ENCODE data around the gene EP400.

Gene EP400

DNA sequence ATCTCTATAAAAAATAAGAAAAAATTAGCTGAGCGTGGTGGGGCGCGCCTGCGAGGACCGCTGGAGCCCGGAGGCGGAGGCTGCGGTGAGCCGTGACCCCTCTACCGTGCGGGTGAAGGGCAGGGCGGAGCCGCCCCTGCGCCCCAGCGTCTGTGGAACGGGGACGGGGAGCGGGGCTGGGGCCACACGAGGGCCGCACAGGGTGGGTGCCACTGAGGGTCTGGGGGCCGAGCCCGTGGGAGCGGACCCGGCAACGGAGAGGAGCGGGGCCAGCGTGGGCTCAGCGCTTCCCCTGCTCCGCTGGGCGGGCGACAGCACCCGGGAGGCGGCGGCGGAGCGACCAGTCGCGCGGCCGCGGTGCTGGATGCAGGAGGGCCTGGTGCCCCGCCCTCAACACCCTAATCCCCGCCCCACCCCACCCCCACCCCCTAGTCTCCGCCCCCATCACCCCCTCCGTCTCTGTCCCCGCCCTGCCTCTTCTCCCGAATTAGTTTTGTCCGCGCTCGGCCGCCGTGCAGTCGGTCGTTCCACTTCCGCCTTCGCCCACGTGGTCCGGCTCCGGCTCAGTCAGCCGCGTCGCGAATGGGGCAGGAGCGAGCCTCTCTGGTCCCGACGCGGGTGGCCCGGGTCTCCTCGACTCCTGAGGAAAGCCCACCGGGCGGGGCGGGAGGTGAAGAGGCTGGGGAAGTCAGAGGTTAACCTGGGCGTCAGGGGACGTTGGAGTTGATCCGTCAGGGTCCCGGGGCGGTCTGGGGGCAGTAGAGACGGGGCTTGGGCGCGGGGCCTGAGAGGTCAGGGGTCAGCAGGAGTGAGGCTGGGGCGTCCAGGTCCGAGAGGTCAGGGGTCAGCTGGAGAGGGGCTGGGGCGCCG, 20.8 kb upstream of the EP400 start, which contains the start of gene PUS1:
Gene PUS1, plus strand, starts transcription at position 566 of the 870 bp plus-strand sequence. CDS start 447 bp downstream, outside the sequence.
- in situ Hi-C loops (cut with MboI; ENCODE audit: low pct_unique_long_range_greater_than_20kb, low sequenced_read_pairs, unreplicated experiment): no loop called here
- peak; percentile 99 for DNase-seq (ENCODE audit: low spot score)
- TF ChIP-seq, protein P1, sequence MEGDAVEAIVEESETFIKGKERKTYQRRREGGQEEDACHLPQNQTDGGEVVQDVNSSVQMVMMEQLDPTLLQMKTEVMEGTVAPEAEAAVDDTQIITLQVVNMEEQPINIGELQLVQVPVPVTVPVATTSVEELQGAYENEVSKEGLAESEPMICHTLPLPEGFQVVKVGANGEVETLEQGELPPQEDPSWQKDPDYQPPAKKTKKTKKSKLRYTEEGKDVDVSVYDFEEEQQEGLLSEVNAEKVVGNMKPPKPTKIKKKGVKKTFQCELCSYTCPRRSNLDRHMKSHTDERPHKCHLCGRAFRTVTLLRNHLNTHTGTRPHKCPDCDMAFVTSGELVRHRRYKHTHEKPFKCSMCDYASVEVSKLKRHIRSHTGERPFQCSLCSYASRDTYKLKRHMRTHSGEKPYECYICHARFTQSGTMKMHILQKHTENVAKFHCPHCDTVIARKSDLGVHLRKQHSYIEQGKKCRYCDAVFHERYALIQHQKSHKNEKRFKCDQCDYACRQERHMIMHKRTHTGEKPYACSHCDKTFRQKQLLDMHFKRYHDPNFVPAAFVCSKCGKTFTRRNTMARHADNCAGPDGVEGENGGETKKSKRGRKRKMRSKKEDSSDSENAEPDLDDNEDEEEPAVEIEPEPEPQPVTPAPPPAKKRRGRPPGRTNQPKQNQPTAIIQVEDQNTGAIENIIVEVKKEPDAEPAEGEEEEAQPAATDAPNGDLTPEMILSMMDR (IDR thresholded peaks at IDR 0.05; ENCODE audit: extremely low read depth, insufficient read depth, missing control alignments): no peak

DNA sequence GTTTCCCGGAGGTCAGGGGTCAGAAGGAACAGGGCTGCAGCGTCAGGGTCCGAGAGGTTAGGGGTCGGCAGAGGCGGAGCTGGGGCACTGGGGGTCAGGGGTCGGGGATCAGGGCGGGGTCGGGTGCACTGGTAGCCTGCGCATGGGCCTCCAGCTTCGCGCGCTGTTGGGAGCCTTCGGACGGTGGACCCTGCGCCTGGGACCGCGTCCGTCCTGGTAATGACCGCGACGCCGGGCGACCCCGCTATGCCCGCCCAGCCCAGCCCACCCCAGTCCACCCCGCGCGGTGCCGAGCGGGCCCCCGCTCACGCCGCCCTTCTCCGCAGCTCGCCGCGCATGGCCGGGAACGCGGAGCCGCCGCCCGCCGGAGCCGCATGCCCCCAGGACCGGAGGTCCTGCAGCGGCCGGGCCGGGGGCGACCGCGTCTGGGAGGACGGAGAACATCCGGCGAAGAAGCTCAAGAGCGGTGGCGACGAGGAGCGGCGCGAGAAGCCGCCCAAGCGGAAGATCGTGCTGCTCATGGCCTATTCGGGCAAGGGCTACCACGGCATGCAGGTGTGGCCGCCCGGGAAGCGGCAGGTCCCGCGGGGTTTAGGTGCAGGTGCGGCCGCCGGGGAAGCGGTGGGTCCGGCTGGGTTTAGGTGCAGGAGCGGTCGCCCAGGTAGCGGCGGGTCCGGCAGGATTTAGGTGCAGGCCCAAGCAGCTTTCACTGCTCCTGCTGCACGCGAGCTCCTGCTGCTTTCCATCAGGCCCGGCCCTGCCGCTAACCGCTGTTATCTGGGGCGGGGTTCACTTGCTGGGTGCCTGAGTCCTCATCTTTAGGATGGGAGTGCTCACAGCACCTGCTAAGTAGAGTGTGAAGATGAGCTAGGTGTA, 19.9 kb upstream of the EP400 start:
- TF ChIP-seq, protein P1 (IDR thresholded peaks at IDR 0.05; ENCODE audit: extremely low read depth, insufficient read depth, missing control alignments): no peak
- in situ Hi-C loops (cut with MboI; ENCODE audit: low pct_unique_long_range_greater_than_20kb, low sequenced_read_pairs, unreplicated experiment): no loop called here
- peak; percentile 61 for DNase-seq (ENCODE audit: low spot score)

DNA sequence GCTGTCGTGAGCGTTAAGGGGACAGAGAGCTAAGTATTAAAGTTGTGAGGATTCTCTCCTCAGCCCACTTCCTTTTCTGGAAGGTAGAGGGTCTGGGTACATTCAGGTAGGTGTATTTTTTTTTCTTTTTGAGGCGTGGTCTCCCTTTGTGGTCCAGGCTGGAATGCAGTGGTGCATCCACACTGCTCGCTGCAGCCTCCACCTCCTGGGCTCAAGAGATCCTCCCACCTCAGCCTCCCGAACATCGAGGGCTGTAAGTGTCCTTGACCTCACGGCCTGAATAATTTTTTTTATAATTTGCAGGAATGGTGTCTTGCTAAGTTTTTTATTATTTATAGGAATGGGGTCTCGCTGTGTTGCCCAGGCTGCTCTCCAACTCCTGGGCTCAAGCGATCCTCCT, 19.2 kb upstream of the EP400 start:
- in situ Hi-C loops (cut with MboI; ENCODE audit: low pct_unique_long_range_greater_than_20kb, low sequenced_read_pairs, unreplicated experiment): no loop called here
- TF ChIP-seq, protein P1 (IDR thresholded peaks at IDR 0.05; ENCODE audit: extremely low read depth, insufficient read depth, missing control alignments): no peak

DNA sequence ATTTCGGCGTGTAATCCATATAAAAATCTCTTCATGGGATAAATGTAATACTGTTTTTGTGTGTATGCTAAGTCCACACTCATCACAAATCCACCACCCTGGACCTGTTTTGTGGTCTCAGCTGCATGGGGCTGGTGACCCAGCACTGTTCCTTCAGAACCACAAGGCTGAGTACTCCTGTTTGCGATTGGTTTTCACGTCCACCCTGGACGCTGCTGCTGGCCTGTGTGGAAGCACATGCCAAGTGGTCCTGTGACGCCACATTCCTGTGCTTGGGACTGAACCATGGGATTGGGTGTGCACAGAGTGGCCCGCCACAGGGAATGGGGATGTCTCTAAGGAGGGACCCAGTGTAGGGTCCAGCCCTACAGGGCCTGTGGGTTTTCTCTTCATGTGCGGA, 16.4 kb upstream of the EP400 start:
- DNase-seq (ENCODE audit: low spot score): no peak
- TF ChIP-seq, protein P1 (IDR thresholded peaks at IDR 0.05; ENCODE audit: extremely low read depth, insufficient read depth, missing control alignments): no peak
- in situ Hi-C loops (cut with MboI; ENCODE audit: low pct_unique_long_range_greater_than_20kb, low sequenced_read_pairs, unreplicated experiment): no loop called here

More for the DNA sequence above, 19.2 kb upstream of the EP400 start:
- DNase-seq (ENCODE audit: low spot score): no peak

DNA sequence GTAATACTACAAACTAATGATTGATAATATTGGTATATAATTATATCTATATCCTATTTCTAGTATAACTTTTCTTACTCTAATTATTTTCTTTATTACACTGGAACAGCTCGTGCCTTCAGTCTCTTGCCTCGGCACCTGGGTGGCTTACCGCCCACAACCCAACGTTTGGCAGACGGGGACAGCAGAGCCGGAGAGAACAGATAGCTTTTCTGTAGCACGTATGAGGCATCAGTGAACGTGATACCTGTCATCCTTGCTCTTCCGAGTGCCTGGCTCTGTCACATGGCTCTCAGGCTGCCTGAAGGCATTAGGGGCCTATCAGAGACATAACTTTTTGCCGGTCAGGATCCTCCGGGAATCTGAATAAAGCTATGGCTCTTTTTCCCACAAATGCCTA, 15.2 kb upstream of the EP400 start:
- in situ Hi-C loops (cut with MboI; ENCODE audit: low pct_unique_long_range_greater_than_20kb, low sequenced_read_pairs, unreplicated experiment): no loop called here
- no peak for DNase-seq (ENCODE audit: low spot score)
- TF ChIP-seq, protein P1 (IDR thresholded peaks at IDR 0.05; ENCODE audit: extremely low read depth, insufficient read depth, missing control alignments): no peak

DNA sequence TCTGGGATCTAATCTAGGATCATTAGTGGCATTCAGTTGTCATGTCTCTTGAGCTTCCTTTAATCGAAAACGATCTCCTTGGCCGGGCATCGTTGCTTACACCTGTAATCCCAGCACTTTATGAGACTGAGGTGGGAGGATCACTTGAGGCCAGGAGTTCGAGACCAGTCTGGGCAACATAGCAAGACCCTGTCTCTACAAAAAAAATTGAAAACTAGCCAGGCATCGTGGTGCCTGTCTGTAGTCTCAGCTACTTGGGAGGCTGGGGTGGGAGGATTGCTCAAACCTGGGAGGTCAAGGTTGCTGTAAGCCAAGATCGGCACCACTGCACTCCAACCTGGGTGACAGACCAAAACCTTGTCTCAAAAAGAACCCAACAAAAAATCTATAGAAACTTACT, 11.7 kb upstream of the EP400 start:
- TF ChIP-seq, protein P1 (IDR thresholded peaks at IDR 0.05; ENCODE audit: extremely low read depth, insufficient read depth, missing control alignments): no peak
- in situ Hi-C loops (cut with MboI; ENCODE audit: low pct_unique_long_range_greater_than_20kb, low sequenced_read_pairs, unreplicated experiment): no loop called here
- DNase-seq (ENCODE audit: low spot score): no peak
